ENCODE data around the gene HACD1. TPM values are rescaled to one million over a fixed set of nuclear protein-coding genes. Genes with fewer than 3 reads are reported as not detected.

Gene HACD1
- total and polyA plus RNA-seq, 2 of the 4 experiments (the other 2 are of a cell fraction) = 10.0 to 24.9 TPM

- H3K27ac ChIP-seq (ENCODE audit: insufficient read depth, low read length) = no peak overlapping the region
- no peak overlapping the region for H4K5ac ChIP-seq (ENCODE audit: low read depth, low read length)
- H3K27me3 ChIP-seq (ENCODE audit: control insufficient read depth, insufficient read depth, low read length) = no peaks in the 10 kb centered on the region
- no peak overlapping the region for H4K8ac ChIP-seq (ENCODE audit: low read depth in 2 of 2, low read length in 2 of 2)
- H2BK15ac ChIP-seq (ENCODE audit: low read depth, low read length) = no peak overlapping the region
- H3K9ac ChIP-seq (ENCODE audit: low read depth, low read length) = no peak overlapping the region
- peaks cover 45% of the 10 kb centered on the region; the same call in 1 of the 2 replicates for H4K20me1 ChIP-seq (ENCODE audit: insufficient read depth, low read length)
- no peak overlapping the region for H2AK9ac ChIP-seq (replicated peaks; ENCODE audit: low read depth, low read length, poor library complexity)
- no peak overlapping the region for H3K14ac ChIP-seq (replicated peaks; ENCODE audit: low read depth, low read length)
- H3K4me1 ChIP-seq (ENCODE audit: control insufficient read depth, insufficient read depth, low read length) = peaks cover 7% of the 10 kb centered on the region
- CTCF ChIA-PET = no interaction called here
- H3K23ac ChIP-seq (ENCODE audit: low read depth, low read length) = no peak overlapping the region
- H2BK5ac ChIP-seq (ENCODE audit: low read depth, low read length, poor library complexity, severe bottlenecking) = no peak overlapping the region
- DNase-seq (peak; percentile 35), ATAC-seq (ENCODE audit: low read depth) (peak; percentile 13; the same call in 1 of the 2 replicates)
- no peak overlapping the region for H3K4ac ChIP-seq (ENCODE audit: low read depth, low read length)
- H2AK5ac ChIP-seq (ENCODE audit: low read depth, low read length) = no peak overlapping the region
- H2BK120ac ChIP-seq (ENCODE audit: low read depth, low read length) = no peak overlapping the region
- TF ChIP-seq MAFK (IDR thresholded peaks at IDR 0.05; ENCODE audit: low read depth, low read length) = no peak
- no peak for TF ChIP-seq RCOR1 (IDR thresholded peaks at IDR 0.05; ENCODE audit: insufficient replicate concordance, low read length)
- no peak for TF ChIP-seq MXI1 (IDR thresholded peaks at IDR 0.05; ENCODE audit: borderline replicate concordance, low read depth, low read length)
- TF ChIP-seq MAZ (IDR thresholded peaks at IDR 0.05; ENCODE audit: borderline replicate concordance, low read depth, low read length) = no peak
- no peak for TF ChIP-seq CHD1 (IDR thresholded peaks at IDR 0.05; ENCODE audit: low read depth, low read length)
- no peak for TF ChIP-seq RFX5 (IDR thresholded peaks at IDR 0.05; ENCODE audit: low read depth, low read length)
- no peak for TF ChIP-seq SMC3 (IDR thresholded peaks at IDR 0.05; ENCODE audit: low read depth, low read length)
- TF ChIP-seq BHLHE40 (IDR thresholded peaks at IDR 0.05; ENCODE audit: low read depth, low read length) = no peak
- TF ChIP-seq, protein P1, sequence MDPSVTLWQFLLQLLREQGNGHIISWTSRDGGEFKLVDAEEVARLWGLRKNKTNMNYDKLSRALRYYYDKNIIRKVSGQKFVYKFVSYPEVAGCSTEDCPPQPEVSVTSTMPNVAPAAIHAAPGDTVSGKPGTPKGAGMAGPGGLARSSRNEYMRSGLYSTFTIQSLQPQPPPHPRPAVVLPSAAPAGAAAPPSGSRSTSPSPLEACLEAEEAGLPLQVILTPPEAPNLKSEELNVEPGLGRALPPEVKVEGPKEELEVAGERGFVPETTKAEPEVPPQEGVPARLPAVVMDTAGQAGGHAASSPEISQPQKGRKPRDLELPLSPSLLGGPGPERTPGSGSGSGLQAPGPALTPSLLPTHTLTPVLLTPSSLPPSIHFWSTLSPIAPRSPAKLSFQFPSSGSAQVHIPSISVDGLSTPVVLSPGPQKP (IDR thresholded peaks at IDR 0.05; ENCODE audit: borderline replicate concordance, low read depth, low read length) = no peak
- H3K79me1 ChIP-seq (ENCODE audit: low read depth in 1 of 2, low read length in 2 of 2) = peaks cover 16 to 61% of the 10 kb centered on the region in 2 experiments; a peak in 3 of 4 replicates
- dilution Hi-C loops (cut with HindIII; ENCODE audit: low sequenced_read_pairs, unreplicated experiment) = no loop called here
- in situ Hi-C loops (cut with MboI; ENCODE audit: low sequenced_read_pairs) = no loop called here
- no peak overlapping the region for H3K18ac ChIP-seq (ENCODE audit: low read depth, low read length)
- H2BK20ac ChIP-seq (ENCODE audit: low read depth, low read length) = no peak overlapping the region
- BruUV-seq (replicated peaks) = no TSS peak
- H4K91ac ChIP-seq (ENCODE audit: insufficient read depth, low read depth, low read length) = no peak overlapping the region
- H3K9me3 ChIP-seq (ENCODE audit: control insufficient read depth, insufficient read depth, low read length) = no peaks in the 10 kb centered on the region
- H3K9me1 ChIP-seq (ENCODE audit: insufficient read depth, low read length) = peaks cover 3% of the 10 kb centered on the region; the same call in 1 of the 2 replicates
- no peak overlapping the region for H3K56ac ChIP-seq (ENCODE audit: extremely low read depth, insufficient read depth, low read length)
- POLR2A ChIA-PET (ENCODE audit: unreplicated experiment) = no interaction called here
- intact Hi-C loops (cut with micrococcal nuclease) = no loop called here
- H3K36me3 ChIP-seq (ENCODE audit: control insufficient read depth, insufficient read depth, low read length) = peaks cover 2% of the 10 kb centered on the region; the same call in 1 of the 2 replicates
- no peak overlapping the region for H2AFZ ChIP-seq (replicated peaks; ENCODE audit: low read length, poor library complexity)
- no peak overlapping the region for H3K4me2 ChIP-seq (ENCODE audit: low read depth, low read length)
- H3K4me3 ChIP-seq (ENCODE audit: insufficient read depth, low read depth, low read length) = no peak overlapping the region
Observed at GRCh38 chr10:17652585-17652984, 35.4 kb upstream of the HACD1 start.

Data from IMR-90 (cell line).